WTC11 (cell line): ENCODE measurements around the gene IMPDH1. TPM values are rescaled to one million over a fixed set of nuclear protein-coding genes. Genes with fewer than 3 reads are reported as not detected.

Experiments
- ATAC-seq: fragments of 200-7000 bp; cut with Tn5 transposase; 2 replicates; pipeline ENCODE4 v1.10.0; 2021; ENCODE audit warnings: mild to moderate bottlenecking, moderate library complexity
- CTCF ChIA-PET: fragments of 300-600 bp; sonication (Branson Sonifier 250); formaldehyde crosslinking; loops from one replicate; lab custom pipeline; 2021; ENCODE audit warnings: antibody characterized with exemption; lab: Charles Lee
- POLR2A ChIA-PET: fragments of 350-600 bp; sonication (Branson Sonifier 250); formaldehyde crosslinking; loops from one replicate; lab custom pipeline; 2021; ENCODE audit warnings: antibody characterized with exemption; lab: Charles Lee
- DNase-seq: peaks from one replicate; pipeline ENCODE4 v3.0.0; 2021; ENCODE audit warnings: low spot score
- H3K27ac Mint-ChIP-seq: 2 replicates; pipeline ENCODE4 v1.8.0; 2021; ENCODE audit warnings: mixed read lengths
- H3K27me3 Mint-ChIP-seq: 2 replicates; pipeline ENCODE4 v1.8.0; 2021; ENCODE audit warnings: low read depth, mild to moderate bottlenecking, moderate library complexity, mixed read lengths
- H3K36me3 Mint-ChIP-seq: 2 replicates; pipeline ENCODE4 v1.8.0; 2021; ENCODE audit warnings: mixed read lengths
- H3K4me1 Mint-ChIP-seq: 2 replicates; pipeline ENCODE4 v1.8.0; 2022; ENCODE audit warnings: mixed read lengths
- H3K4me3 Mint-ChIP-seq: 2 replicates; pipeline ENCODE4 v1.8.0; 2021; ENCODE audit warnings: mild to moderate bottlenecking, moderate library complexity, mixed read lengths
- H3K9me3 Mint-ChIP-seq: 2 replicates; pipeline ENCODE4 v1.8.0; 2021; ENCODE audit warnings: mixed read lengths
- FOXK1 ChIP-seq: sonication (generic); formaldehyde crosslinking; IDR thresholded peaks from 2 replicates; pipeline ENCODE4 v1.8.0; 2022; ENCODE audit warnings: mild to moderate bottlenecking, moderate library complexity, missing genetic modification reagents
- FOXP1 ChIP-seq: sonication (generic); formaldehyde crosslinking; IDR thresholded peaks from 2 replicates; pipeline ENCODE4 v1.8.0; 2022; ENCODE audit warnings: missing genetic modification reagents, mild to moderate bottlenecking, moderate library complexity, borderline replicate concordance
- FOXP4 ChIP-seq: sonication (generic); formaldehyde crosslinking; IDR thresholded peaks from 2 replicates; pipeline ENCODE4 v1.8.0; 2022; ENCODE audit warnings: mild to moderate bottlenecking, missing genetic modification reagents
- GABPB1 ChIP-seq: sonication (generic); formaldehyde crosslinking; IDR thresholded peaks from 2 replicates; pipeline ENCODE4 v1.8.1; 2023; ENCODE audit warnings: mild to moderate bottlenecking, missing genetic modification reagents
- MAX ChIP-seq: sonication (generic); formaldehyde crosslinking; IDR thresholded peaks from 2 replicates; pipeline ENCODE4 v1.8.0; 2022; ENCODE audit warnings: mild to moderate bottlenecking, missing genetic modification reagents
- NFE2L1 ChIP-seq: sonication (generic); formaldehyde crosslinking; IDR thresholded peaks from 2 replicates; pipeline ENCODE4 v1.8.1; 2023; ENCODE audit warnings: missing genetic modification reagents
- NR2C2 ChIP-seq: sonication (generic); formaldehyde crosslinking; IDR thresholded peaks from 2 replicates; pipeline ENCODE4 v1.8.0; 2022; ENCODE audit warnings: mild to moderate bottlenecking, missing genetic modification reagents
- RELA ChIP-seq: sonication (generic); formaldehyde crosslinking; IDR thresholded peaks from 2 replicates; pipeline ENCODE4 v1.8.1; 2022; ENCODE audit warnings: missing genetic modification reagents, mild to moderate bottlenecking, borderline replicate concordance
- SMAD4 ChIP-seq: sonication (generic); formaldehyde crosslinking; IDR thresholded peaks from 2 replicates; pipeline ENCODE4 v1.8.0; 2022; ENCODE audit warnings: mild to moderate bottlenecking, missing genetic modification reagents
- SP1 ChIP-seq: sonication (generic); formaldehyde crosslinking; conservative IDR thresholded peaks from 2 replicates; pipeline ENCODE4 v1.8.1; 2022; ENCODE audit warnings: missing genetic modification reagents
- TEAD1 ChIP-seq: sonication (generic); formaldehyde crosslinking; IDR thresholded peaks from 2 replicates; pipeline ENCODE4 v1.8.0; 2022; ENCODE audit warnings: mild to moderate bottlenecking, missing genetic modification reagents
- TEAD4 ChIP-seq: sonication (generic); formaldehyde crosslinking; IDR thresholded peaks from 2 replicates; pipeline ENCODE4 v1.8.0; 2022; ENCODE audit warnings: mild to moderate bottlenecking, missing genetic modification reagents
- ZBTB43 ChIP-seq: sonication (generic); formaldehyde crosslinking; IDR thresholded peaks from 2 replicates; pipeline ENCODE4 v1.8.1; 2023; ENCODE audit warnings: mild to moderate bottlenecking, missing genetic modification reagents
- ZNF219 ChIP-seq: sonication (generic); formaldehyde crosslinking; IDR thresholded peaks from 2 replicates; pipeline ENCODE4 v1.8.0; 2023; ENCODE audit warnings: missing genetic modification reagents, mild to moderate bottlenecking, borderline replicate concordance
- ZNF232 ChIP-seq: sonication (generic); formaldehyde crosslinking; IDR thresholded peaks from 2 replicates; pipeline ENCODE4 v1.8.0; 2022; ENCODE audit warnings: mild to moderate bottlenecking, missing genetic modification reagents
- ZNF281 ChIP-seq: sonication (generic); formaldehyde crosslinking; IDR thresholded peaks from 2 replicates; pipeline ENCODE4 v1.8.0; 2023; ENCODE audit warnings: mild to moderate bottlenecking, missing genetic modification reagents
- total RNA-seq: library from RNA; stranded (reverse); gene quantifications from 3 replicates; pipeline ENCODE4 v1.2.3, GENCODE V29; 2021
- TF ChIP-seq, protein P1 (sequence below): sonication (generic); formaldehyde crosslinking; IDR thresholded peaks from 2 replicates; pipeline ENCODE4 v1.8.1; 2023; ENCODE audit warnings: mild to moderate bottlenecking, missing genetic modification reagents, borderline replicate concordance
- TF ChIP-seq, protein P2 (sequence below): fragments of 250-450 bp; sonication (Bioruptor Pico); IDR thresholded peaks from 2 replicates; pipeline ENCODE4 v1.9.0; 2021; ENCODE audit warnings: moderate library complexity, mild to moderate bottlenecking, inconsistent platforms, borderline replicate concordance
- TF ChIP-seq, protein P3 (sequence below): fragments of 200-600 bp; IDR thresholded peaks from 2 replicates; pipeline ENCODE4 v1.8.0; 2022; ENCODE audit warnings: antibody characterized with exemption

The IMPDH1 gene
- total RNA-seq, 1 experiment from 2014 or later = 54.2 TPM

DNA sequence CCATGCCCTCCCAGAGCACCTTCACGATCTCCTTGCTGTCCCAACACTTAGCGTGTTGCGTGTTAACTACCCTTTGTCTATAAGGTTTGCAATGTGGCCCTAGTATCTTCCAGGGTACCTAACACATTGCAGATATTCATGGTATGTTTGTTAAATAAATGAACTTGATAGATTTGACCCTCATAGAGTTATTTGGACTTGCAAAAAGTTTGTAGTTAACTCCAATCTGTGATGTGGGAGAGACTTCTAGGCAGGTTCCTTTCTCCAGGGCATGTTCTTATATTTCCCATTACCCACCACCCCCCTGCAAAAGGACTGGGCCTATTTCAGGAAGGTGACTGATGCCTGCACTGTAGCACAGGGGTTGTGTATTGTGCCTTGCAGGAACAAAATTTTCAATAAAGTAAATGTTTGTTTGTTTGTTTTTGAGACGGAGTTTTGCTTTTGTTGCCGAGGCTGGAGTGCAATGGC lies 46.5 kb upstream of the IMPDH1 start (continued):
- TF ChIP-seq, protein P1, sequence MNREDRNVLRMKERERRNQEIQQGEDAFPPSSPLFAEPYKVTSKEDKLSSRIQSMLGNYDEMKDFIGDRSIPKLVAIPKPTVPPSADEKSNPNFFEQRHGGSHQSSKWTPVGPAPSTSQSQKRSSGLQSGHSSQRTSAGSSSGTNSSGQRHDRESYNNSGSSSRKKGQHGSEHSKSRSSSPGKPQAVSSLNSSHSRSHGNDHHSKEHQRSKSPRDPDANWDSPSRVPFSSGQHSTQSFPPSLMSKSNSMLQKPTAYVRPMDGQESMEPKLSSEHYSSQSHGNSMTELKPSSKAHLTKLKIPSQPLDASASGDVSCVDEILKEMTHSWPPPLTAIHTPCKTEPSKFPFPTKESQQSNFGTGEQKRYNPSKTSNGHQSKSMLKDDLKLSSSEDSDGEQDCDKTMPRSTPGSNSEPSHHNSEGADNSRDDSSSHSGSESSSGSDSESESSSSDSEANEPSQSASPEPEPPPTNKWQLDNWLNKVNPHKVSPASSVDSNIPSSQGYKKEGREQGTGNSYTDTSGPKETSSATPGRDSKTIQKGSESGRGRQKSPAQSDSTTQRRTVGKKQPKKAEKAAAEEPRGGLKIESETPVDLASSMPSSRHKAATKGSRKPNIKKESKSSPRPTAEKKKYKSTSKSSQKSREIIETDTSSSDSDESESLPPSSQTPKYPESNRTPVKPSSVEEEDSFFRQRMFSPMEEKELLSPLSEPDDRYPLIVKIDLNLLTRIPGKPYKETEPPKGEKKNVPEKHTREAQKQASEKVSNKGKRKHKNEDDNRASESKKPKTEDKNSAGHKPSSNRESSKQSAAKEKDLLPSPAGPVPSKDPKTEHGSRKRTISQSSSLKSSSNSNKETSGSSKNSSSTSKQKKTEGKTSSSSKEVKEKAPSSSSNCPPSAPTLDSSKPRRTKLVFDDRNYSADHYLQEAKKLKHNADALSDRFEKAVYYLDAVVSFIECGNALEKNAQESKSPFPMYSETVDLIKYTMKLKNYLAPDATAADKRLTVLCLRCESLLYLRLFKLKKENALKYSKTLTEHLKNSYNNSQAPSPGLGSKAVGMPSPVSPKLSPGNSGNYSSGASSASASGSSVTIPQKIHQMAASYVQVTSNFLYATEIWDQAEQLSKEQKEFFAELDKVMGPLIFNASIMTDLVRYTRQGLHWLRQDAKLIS (CRISPR knock-in tag) = no peak
- TF ChIP-seq, all 79 proteins: peak for 0

DNA sequence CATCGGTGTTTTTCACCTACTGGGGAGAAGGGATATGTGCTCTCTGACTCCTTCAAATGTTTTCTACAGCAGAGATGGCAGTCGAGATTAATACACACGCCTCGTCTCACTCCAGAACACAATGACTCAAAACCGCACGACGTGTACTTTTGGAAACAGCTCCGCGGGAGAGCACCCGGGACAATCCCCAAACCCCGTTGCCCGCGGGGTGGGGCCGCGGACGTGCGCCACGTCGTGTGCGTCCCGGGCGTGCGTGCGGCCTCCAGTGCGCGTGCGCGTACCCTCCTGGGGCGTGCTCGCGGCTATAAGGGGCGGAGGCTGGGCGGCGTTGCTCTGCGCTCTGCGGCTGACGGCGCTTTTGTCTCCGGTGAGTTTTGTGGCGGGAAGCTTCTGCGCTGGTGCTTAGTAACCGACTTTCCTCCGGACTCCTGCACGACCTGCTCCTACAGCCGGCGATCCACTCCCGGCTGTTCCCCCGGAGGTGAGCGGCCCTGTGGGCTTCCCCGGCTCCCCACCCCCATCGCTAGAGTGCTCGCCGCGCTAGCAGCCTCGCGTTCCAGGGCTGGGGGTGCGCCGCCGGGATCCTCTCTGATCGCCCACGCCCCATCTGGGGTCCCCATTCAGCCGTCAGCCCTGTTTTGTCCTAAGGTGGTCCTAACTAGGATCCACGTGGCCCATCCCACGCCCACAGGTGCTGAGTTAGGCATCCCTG lies 45.9 kb upstream of the IMPDH1 start, which contains the start of gene HILPDA:
Gene HILPDA, plus strand, starts transcription at position 336 of the 712 bp plus-strand sequence. CDS start 1,391 bp downstream, outside the sequence.
- peak; percentile 63 for ATAC-seq
- Mint-ChIP-seq H3K27me3 (peaks cover 12% of the 10 kb centered on the region), H3K36me3 (peaks cover 20% of the 10 kb centered on the region), H3K27ac (peak within 1 kb of the TSS; percentile 92), H3K4me3 (peak within 1 kb of the TSS; percentile 95), H3K4me1 (peaks cover 69% of the 10 kb centered on the region), H3K9me3 (no peaks in the 10 kb centered on the region)
- POLR2A ChIA-PET = interaction anchor here (1.5 kb wide), 1 partner anchor 28 kb away, joined by 3 read pairs; no protein-coding TSS in a partner anchor
- peak; percentile 82 for DNase-seq
- CTCF ChIA-PET = interaction anchor here (0.6 to 3.6 kb wide), 7 partner anchors 18 to 454 kb away, joined by 3 to 32 read pairs (median 4); partner anchors contain the start of gene KCP
- no peak for TF ChIP-seq RELA
- peak; percentile 70; the same call in 1 of the 2 replicates for TF ChIP-seq FOXP4
- TF ChIP-seq, protein P2, sequence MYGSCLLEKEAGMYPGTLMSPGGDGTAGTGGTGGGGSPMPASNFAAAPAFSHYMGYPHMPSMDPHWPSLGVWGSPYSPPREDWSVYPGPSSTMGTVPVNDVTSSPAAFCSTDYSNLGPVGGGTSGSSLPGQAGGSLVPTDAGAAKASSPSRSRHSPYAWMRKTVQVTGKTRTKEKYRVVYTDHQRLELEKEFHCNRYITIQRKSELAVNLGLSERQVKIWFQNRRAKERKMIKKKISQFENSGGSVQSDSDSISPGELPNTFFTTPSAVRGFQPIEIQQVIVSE = no peak
- peak; percentile 31; the same call in 1 of the 2 replicates for TF ChIP-seq GABPB1 (CRISPR knock-in tag)
- 0 out of 2 replicates have a peak, but pooled peaks have one; percentile 21 for TF ChIP-seq SMAD4 (CRISPR knock-in tag)
- TF ChIP-seq FOXK1 (CRISPR knock-in tag) = peak; percentile 53
- peak; percentile 96 for TF ChIP-seq MAX
- TF ChIP-seq ZBTB43 (CRISPR knock-in tag) = 0 out of 2 replicates have a peak, but pooled peaks have one; percentile 42
- TF ChIP-seq, protein P3, sequence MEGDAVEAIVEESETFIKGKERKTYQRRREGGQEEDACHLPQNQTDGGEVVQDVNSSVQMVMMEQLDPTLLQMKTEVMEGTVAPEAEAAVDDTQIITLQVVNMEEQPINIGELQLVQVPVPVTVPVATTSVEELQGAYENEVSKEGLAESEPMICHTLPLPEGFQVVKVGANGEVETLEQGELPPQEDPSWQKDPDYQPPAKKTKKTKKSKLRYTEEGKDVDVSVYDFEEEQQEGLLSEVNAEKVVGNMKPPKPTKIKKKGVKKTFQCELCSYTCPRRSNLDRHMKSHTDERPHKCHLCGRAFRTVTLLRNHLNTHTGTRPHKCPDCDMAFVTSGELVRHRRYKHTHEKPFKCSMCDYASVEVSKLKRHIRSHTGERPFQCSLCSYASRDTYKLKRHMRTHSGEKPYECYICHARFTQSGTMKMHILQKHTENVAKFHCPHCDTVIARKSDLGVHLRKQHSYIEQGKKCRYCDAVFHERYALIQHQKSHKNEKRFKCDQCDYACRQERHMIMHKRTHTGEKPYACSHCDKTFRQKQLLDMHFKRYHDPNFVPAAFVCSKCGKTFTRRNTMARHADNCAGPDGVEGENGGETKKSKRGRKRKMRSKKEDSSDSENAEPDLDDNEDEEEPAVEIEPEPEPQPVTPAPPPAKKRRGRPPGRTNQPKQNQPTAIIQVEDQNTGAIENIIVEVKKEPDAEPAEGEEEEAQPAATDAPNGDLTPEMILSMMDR = no peak
- 0 out of 2 replicates have a peak, but pooled peaks have one; percentile 45 for TF ChIP-seq TEAD4 (CRISPR knock-in tag)
- peak; percentile 88; the same call in 1 of the 2 replicates for TF ChIP-seq ZNF232 (CRISPR knock-in tag)
- peak; percentile 64; the same call in 1 of the 2 replicates for TF ChIP-seq ZNF219 (CRISPR knock-in tag)
- TF ChIP-seq ZNF281 (CRISPR knock-in tag) = peak; percentile 72
- peak; percentile 86 for TF ChIP-seq FOXP1 (CRISPR knock-in tag)
- TF ChIP-seq NR2C2 (CRISPR knock-in tag) = no peak
- TF ChIP-seq NFE2L1 = peak; percentile 66
- peak; percentile 86 for TF ChIP-seq SP1 (CRISPR knock-in tag)
- TF ChIP-seq TEAD1 = peak; percentile 79
